Muscle layer of colon (tissue), 2 donors: ENCODE measurements around the gene RASSF8.
A peak's percentile ranks its signal among the peaks of the same experiment; 100 is the strongest.

Source experiments
- H3K27ac ChIP-seq: one replicate; pipeline ENCODE4 v1.7.0; 2013; ENCODE audit warnings: low read depth, mild to moderate bottlenecking, low read length, moderate library complexity
- H3K27me3 ChIP-seq, 2 donors: one replicate each; pipeline ENCODE4 v1.7.0; 2013; ENCODE audit warnings: low read length in 2 of 2, mild to moderate bottlenecking in 2 of 2; ENCODE audit not compliant: insufficient read depth in 2 of 2, control insufficient read depth in 1 of 2
- H3K36me3 ChIP-seq: one replicate; pipeline ENCODE4 v1.7.0; 2013; ENCODE audit warnings: mild to moderate bottlenecking, low read length; ENCODE audit not compliant: insufficient read depth
- H3K4me1 ChIP-seq: one replicate; pipeline ENCODE4 v1.7.0; 2013; ENCODE audit warnings: mild to moderate bottlenecking, low read length; ENCODE audit not compliant: insufficient read depth
- H3K4me3 ChIP-seq, 2 donors: one replicate each; pipeline ENCODE4 v1.7.0; 2013; ENCODE audit warnings: low read length in 2 of 2, low read depth in 1 of 2, mild to moderate bottlenecking in 1 of 2, moderate library complexity in 1 of 2
- H3K9ac ChIP-seq: one replicate; pipeline ENCODE4 v1.7.0; 2013; ENCODE audit warnings: low read length
- H3K9me3 ChIP-seq: one replicate; pipeline ENCODE4 v1.7.0; 2013; ENCODE audit warnings: mild to moderate bottlenecking, low read length
- donor health status: abdominal sarcoma.
- donor health status: Adenocarcinoma of cecum.

The RASSF8 gene

DNA sequence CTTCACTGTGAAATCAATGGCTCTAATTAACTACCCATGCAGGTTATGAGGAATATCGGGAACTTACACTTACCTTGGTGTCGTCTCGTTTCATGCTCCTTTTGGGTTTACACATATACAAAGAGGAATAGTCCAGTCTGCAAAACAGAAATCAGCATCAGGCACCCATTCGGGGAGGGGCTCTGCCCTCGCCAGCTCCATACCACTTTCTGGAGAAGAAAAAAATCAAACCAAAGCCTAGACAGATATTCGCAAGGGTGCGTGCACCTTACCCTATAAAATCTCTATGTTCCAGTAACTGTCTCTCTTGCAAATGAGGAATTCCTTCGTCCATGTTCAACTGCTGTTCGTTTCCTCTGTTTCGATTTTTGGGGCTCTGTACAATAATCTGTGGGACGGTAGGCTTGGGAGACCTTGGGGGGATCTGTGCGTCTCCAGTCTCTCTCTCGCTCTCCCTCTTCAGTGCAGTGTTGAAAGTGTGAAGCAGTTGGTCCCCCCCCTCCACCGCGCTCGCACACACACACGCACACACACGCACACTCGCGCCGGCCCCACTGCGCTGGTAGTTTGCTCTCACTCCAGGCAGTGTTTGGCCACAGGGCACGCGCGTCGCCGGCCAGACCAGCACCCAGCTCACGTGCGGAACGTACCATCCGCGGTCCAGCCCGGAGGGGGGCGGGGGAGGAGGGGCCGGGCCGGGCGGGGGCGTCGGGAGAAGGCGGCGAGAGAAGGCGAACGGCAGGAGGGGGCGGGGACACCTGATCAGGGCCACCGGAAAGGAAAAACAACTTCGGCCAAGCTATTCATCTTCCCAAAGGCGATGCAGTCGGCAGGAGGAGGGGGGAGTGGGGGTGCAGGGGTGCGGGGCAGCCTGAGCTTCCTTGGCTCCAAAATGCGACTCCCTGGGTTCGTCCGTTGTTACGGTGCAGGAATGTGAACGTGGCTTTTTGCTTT, 166.2 kb downstream of the RASSF8 start, which contains the start of gene BHLHE41:
Gene BHLHE41, minus strand, starts transcription at position 592 of the 954 bp plus-strand sequence. Its CDS starts 258 bp downstream, at position 334.
- no peaks in the 10 kb centered on the region for H3K36me3 ChIP-seq
- H3K4me3 ChIP-seq = peak within 1 kb of the TSS; percentile 69 to 89
- H3K4me1 ChIP-seq = peaks cover 20% of the 10 kb centered on the region
- H3K9me3 ChIP-seq = no peaks in the 10 kb centered on the region
- peak within 1 kb of the TSS; percentile 97 for H3K9ac ChIP-seq
- no peaks in the 10 kb centered on the region for H3K27me3 ChIP-seq
- H3K27ac ChIP-seq = peak within 1 kb of the TSS; percentile 96

DNA sequence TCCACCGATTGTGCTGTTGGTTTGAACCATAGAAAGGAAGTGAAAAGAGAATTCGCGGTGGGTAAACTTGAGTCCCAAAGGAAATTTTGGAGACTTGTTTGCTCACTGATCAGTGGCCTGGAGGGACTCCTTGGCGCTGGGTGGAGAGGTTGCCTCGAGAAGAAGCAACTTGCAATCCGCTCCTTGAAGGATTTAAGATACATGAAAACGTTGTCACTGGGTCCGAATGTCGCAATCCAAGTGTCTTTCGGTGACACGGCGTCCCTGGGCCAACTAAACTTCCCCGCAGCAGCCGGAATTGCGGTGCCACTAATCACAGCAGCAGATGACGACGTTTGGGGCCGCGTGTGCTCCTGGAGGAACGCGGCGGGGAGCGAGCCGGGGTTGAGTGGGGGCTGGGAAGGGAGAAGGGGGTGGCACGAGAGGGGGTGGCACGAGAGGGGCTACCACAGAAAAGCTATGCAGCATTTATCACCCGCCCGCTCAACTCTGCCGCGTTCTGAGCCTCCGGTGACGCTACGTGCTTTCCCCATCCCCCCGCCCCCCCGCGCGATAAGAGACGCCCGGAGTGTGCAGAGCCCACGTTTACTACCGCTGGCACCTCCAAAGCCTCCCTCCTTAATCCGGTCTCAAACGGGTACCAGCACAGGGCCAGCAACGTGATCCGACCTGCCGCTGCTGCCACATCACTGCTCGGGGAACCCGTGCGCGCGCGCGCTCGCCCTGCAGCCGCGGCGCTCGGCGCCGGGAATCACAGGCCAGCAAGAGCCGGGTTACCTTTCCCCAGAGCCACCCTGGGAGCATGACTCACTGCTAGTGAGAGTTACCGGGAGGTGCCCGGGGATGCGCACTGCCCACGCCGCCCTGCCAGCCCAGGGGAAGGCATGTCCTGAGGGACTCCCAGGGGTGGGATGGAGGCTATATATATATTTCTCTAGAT, 167.2 kb downstream of the RASSF8 start:
- Histone ChIP-seq H3K27me3 (no peaks in the 10 kb centered on the region), H3K4me3 (peak overlapping the region; percentile 66 to 89), H3K9ac (peak overlapping the region; percentile 97), H3K9me3 (no peaks in the 10 kb centered on the region), H3K27ac (peak overlapping the region; percentile 96), H3K36me3 (no peaks in the 10 kb centered on the region), H3K4me1 (peaks cover 13% of the 10 kb centered on the region)

DNA sequence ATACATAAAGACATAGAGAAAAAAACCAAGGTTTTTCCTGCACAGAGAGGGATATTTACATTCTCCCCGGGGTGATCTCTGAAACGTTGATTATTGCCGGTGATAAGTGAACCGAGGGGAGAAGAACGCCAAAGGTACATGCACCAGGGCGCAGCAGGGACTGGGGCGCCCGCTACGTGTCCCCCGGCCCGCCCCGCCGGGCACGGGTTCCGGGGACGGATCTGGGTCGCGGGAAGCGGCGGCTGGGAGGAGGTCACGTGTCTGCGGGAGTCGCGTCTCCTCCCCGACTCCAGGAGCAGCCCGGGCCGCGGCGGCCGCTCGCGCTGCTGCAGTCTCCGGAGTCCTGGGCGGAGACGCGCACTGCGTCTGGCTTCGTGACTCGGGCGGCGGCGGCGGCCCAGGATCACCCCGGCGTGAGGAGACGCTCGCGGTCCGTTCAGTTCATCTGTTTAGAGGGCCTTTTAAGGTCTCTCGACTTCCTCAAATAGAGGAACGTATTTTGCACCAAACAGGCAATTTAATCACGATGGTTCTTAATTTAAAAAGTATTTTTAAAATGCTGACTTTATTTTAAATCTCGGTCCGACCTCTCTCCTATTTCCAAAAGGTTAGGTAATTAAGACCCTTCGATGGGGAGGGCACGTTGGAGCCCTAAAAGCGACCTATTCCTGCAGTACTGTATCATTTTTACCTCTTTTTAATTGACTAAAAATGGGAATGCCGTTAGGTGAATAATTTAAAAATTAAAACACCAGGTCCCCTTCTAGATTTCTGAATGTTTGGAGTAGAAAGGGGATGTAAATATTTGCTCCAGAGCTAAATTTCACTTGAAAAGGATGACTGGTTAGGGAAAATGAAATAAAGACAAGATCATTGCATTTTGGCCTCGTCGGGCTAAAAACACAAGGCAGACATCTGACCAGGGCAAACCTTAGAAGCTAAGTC, 168.1 kb downstream of the RASSF8 start:
- Histone ChIP-seq H3K4me3 (peak overlapping the region; percentile 66 to 89), H3K4me1 (peaks cover 7% of the 10 kb centered on the region), H3K27me3 (no peaks in the 10 kb centered on the region), H3K9me3 (no peaks in the 10 kb centered on the region), H3K9ac (peak overlapping the region; percentile 97), H3K36me3 (no peaks in the 10 kb centered on the region), H3K27ac (peak overlapping the region; percentile 96)

DNA sequence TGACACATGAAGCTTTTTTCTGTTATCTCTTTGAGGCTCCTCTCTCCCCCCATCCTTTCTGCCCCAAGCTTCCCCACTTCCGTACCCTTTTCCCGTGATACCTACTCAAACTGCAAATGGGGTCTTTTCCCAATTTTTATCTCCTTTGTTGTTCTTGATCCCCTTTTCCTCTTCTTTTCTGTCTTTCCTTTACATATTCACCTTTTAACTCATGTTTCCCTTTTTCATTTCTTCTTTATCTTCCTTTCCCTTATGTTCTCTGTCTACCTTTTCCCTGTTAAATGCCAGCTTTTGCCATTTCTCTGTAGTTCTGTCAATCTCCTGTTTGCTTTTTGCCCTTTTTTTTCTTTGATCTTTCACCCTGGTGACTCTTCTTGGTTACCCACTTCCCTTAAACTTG, 168.9 kb downstream of the RASSF8 start:
- H3K27ac ChIP-seq = peak overlapping the region; percentile 96
- H3K27me3 ChIP-seq = no peaks in the 10 kb centered on the region
- no peaks in the 10 kb centered on the region for H3K36me3 ChIP-seq
- no peaks in the 10 kb centered on the region for H3K9me3 ChIP-seq
- peaks cover 7% of the 10 kb centered on the region for H3K4me1 ChIP-seq
- H3K4me3 ChIP-seq = no peak overlapping the region
- peak overlapping the region; percentile 23 for H3K9ac ChIP-seq

DNA sequence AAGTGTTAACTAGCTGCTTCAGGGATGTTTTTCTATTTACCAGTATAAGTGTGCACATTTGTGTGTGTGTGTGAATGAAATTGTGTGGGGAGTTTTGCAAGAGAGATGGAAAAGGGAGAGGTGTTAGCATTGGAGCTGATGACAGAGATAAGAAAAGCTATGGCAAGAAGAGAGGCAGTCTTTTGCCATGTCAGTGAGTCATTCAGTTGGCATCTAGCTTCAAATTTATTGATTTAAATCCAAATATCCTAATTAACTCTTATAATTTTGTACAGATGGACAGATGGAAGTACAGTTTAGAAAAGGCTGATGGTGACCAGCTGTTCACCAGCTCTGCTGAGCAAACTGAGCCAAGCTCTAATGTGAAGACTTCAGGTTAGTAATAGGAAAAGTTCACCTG, 169.7 kb downstream of the RASSF8 start:
- Histone ChIP-seq H3K36me3 (no peaks in the 10 kb centered on the region), H3K4me3 (no peak overlapping the region), H3K27me3 (no peaks in the 10 kb centered on the region), H3K9me3 (no peaks in the 10 kb centered on the region), H3K4me1 (peaks cover 7% of the 10 kb centered on the region), H3K9ac (no peak overlapping the region), H3K27ac (no peak overlapping the region)
